Measurements from ENCODE around the gene MIDN.

The MIDN gene

GRCh38 chr19:1220976-1221903 lies 27.1 kb upstream of the MIDN start:
- no peak for DNase-seq

DNA sequence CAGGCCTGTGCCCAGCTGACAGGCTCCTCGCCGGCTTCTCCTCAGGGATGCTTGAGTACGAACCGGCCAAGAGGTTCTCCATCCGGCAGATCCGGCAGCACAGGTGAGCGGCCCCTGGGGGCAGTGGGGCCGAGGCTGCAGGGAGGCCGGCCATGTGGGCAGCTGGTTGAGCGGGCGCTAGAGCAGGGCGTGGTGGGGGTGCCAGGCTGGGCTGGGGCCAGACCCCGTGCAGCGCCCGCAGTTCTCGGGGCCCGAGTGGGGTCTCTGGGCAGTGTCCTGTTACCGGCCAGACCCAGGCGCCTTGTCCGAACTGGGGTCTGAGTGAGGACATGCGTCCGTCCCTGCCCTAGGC lies 26.5 kb upstream of the MIDN start:
- DNase-seq, result no peak

DNA sequence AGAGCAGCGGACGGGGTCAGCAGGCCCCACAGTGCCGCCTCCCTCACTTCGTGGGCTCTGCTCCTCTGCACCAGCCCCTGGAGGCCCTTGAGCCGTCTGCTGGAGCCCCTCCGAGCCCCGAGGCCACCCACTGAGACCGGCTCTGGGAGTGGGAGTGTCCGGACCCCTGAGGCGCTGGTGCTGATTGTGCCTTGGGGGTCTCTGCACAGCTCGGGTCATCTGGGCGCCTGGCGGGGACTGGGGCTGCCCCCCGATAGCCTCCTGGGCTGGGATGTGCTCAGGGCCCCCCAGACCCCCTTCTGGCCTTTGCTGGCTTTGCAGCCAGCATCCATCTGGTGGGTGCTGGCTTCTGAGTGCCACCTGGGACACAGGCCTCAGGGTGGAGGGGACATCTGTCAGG lies 26.0 kb upstream of the MIDN start:
- no peak for DNase-seq

DNA sequence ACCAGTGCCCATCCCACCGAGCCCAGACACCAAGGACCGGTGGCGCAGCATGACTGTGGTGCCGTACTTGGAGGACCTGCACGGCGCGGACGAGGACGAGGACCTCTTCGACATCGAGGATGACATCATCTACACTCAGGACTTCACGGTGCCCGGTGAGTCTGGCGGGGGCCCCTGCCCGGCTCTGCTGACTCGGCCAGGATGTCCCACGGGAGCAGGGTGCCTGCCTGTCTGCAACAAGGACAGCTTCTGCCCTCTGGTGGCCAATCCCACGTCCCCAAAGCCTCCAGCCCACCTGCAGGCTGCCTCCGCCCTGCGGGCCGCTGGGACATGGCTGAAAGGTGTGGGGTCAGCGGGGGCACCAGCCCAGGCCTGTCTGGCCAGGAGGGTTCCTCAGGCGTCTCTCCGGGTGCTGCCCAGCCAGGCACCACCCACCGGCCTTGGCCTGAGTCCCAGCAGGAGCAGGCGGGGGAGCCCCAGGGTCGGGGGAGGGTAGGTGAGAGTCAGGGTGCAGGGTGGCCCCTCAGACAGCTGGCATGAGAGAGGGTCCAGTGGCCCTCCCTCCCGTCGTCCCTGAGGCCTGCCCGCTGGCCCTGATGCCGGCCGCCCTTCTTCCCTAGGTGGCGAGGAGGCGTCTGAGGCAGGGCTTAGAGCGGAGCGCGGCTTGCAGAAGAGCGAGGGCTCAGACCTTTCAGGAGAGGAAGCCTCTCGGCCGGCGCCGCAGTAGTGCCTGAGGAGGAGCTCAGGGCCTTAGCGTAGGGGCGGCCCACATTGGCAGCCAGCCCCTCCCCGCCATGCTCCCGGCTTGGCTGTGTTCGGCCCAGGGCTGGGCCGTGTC lies 25.1 kb upstream of the MIDN start:
- DNase-seq, result peak in 1 of 2 experiments; percentile 49

- no peak for DNase-seq
These were observed 24.1 kb upstream of the MIDN start for GRCh38 chr19:1224047-1224825.

GRCh38 chr19:1224847-1225246 lies 23.5 kb upstream of the MIDN start:
- no peak for DNase-seq

DNA sequence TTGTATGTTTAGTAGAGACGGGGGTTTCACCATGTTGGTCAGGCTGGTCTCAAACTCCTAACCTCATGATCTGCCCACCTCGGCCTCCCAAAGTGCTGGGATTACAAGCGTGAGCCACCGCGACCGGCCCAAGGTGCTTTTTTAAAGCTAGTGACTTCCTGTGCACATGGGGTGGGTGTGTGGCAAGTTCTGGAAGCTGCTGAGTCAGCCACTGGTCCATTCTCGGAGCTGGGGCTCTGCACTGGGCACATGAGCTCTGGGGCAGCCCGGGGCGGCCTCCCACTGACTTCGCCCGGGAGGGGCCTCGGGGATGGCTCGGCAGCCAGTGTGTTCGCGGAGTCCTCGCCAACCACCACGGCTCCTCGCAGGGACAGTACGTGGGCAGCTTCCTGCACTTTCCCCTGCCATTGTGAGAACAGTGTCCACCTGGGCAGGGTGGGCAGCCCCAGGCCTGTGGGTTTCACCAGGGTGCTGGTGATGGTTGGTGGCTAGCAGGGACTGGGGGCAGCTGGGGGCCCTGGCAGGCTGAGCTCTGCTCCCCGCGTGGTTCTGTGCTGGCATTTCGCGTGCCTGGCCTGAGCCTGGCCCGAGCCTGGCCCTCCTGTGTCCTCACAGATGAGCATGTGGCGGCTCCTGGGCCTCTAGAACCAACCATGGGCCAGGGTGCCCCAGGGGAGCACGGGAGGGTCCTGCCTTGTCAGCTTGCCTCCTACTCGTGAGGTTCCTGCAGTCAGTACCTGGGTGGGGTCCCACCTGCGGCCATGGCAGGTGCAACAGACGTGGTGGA lies 22.8 kb upstream of the MIDN start:
- DNase-seq, result no peak

GRCh38 chr19:1226227-1226518 lies 22.2 kb upstream of the MIDN start:
- no peak for DNase-seq

GRCh38 chr19:1226522-1227303 lies 21.7 kb upstream of the MIDN start:
- DNase-seq, result no peak

GRCh38 chr19:1227304-1228054 lies 20.9 kb upstream of the MIDN start:
- no peak for DNase-seq

DNA sequence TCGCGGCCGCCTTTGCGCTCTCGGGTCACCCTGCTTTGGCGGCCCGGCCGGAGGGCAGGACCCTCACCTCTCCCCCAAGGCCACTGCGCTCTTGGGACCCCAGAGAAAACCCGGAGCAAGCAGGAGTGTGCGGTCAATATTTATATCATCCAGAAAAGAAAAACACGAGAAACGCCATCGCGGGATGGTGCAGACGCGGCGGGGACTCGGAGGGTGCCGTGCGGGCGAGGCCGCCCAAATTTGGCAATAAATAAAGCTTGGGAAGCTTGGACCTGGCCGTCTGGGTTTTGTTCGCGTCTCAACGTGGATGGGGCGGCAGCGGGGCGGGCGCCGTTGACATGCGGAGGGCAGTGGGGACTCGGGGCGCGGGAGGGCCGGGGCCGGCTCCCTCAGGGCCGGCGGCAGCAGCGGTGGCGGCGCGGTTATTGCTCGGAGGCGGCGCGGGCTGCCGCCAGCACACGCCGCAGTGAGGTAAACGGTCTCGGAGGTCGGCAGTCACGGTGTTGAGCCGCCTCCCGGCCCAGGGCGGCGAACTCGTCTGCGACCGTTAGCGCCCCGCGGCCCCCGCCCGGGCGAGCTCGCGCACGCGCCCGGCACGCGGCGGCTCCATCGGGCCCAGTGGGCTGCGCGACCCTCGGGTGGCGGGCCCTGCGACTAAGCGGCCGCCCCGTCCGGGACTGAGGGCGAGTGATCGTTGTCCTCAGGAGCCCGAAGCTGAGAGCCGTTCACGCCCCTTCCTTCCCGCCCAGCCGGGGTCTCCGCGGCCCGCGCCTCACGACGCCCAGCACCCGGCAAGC lies 20.0 kb upstream of the MIDN start:
- no peak for DNase-seq

DNA sequence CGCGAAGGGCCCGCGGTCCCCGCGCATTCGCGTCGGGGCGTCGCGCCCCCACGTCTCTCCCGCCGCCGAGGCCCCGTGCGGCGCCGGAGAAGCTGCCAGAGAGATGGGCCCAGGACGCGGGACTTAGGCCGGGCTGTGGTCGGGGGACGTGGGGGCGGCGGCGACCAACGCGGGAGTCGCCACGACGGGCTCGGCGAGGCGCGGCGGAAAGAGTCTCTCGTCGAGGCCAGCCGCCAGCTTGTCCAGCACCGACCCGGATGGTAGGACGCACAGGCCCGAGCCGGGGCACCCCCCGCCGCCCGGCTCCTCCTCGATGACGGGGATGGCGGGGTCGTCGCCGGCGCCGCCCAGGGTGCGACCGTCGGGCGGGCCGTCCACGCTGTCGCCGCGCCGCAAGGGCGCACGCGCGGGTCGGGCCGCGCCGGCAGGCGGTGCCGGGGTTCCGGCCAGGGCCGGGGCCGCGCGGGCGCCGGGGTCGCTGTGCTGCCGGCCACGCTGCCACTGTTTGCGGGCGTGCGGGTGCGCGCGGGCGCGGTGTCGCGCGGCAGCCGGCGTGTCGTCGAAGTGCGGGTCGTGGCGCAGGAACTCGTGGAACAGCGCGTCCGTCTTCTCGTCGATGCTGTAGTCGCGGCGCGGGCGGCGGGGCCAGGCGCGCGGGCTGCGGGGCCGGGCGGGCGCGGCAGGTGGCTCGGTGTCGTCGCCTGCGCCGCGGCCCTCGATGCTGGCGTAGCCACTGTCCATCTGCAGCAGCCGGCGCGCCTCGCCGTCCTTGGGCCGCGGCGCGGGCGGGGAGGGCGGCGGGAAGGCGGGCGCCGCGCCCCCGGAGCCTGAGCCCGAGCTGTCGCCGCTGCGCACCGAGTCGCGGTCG lies 19.1 kb upstream of the MIDN start:
- DNase-seq, result no peak

DNA sequence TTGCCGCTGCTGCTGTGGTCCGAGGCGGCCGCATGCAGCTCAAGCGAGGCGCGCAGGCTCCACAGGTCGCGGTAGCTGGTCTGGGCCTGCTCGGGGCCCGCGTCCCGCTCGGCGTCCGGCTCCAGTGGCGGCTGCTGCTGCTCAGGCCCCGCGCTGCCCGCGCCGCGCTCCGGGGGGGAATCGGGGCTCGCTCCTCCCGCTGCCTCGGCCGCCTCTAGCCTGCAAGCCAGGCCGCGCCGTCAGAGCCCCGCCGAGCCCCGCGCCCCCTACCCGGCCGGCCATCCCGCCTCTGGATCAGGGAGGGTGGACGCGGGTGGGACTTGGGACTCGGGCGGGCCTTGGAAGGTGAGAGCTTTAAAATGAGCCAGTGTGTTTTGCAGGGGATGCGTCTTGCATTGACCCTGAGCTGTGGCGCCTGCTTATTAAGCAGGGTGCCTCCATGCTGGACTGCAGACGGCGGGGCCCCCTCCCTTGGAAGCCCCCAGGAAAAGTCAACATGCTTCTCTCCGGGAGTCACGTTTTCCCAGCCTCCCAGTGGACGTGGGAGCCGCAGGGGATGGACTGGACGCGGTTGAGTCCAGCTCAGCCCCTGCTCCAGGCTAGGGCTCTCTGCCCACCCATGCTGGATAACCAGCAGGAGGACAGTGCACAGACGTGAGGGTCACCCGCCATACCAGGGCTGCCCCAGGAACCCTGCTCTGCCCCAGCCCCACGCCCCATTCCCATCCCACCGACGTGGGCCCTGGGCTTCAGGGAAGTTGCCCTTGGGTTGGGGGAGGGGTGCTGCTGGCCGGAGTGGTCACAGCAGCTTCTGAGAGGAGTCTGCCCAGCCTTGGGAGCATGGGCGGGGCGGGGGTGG lies 18.2 kb upstream of the MIDN start:
- no peak for DNase-seq

GRCh38 chr19:1230783-1231489 lies 17.4 kb upstream of the MIDN start:
- no peak for DNase-seq

DNA sequence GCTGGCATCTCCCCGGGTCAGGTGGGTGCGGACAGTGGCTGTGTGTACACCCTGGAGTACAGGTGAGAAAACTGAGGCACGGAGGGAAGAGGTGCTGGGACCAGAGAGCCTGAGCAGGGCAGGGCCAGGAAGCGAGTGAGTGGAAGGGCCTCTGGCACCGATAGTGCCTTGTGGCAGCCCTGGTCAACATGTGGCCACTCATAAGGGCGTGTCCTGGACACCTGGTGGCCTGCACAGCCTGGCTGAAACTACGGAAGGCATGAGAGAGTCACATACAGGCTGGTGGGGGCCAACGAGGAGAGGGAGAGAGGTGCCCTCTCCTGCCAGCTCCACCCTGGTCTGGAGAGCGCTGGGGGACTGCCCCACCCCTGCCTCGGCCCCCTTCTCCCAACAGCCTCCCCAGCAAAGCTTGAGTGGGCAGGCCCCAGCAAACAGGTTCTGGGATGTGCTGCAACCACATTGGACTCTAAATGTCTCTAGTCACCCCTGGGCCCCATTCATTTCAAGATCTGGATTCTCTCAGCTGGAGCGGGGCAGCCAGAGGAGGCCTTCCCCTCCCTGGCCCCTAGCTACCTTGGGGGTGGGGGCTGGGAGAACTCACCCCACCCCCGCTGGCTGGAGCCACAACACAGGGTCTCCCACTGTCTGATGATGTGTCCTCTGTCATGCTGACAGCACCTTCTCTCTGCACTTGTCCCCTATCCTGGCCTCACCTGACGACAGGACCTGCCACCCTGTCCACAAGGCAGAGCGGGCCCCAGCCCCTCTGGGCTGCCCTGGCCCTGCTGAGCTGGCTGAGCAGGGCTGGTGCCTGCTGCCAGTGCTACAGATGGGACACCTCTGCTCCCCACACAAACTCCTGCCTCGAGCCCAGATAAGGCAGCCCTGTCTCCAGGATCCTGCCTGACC lies 16.4 kb upstream of the MIDN start:
- no peak for DNase-seq

DNA sequence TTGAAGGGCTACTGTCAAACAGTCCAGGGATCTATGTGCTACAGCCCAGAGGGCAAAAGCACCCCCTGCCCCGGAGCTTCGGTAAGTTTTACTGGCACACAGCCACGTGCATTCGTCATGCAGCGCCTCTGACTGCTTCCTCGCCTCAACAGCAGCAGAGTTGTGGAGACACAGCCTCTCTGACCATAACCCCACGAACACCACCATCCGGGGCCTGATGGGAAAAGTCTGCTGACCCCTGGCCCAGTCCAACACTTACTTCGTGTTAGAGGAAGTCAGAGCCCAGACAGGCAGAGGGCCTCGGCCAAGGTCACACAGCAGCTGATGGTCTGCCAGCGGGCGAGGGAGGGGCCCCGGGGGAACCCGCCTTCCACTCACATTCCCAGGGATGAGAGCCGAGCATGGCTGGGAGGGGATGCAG lies 15.7 kb upstream of the MIDN start:
- no peak for DNase-seq

All from activated CD4-positive, alpha-beta T cell treated with anti-CD3 and anti-CD28 coated beads, Interleukin-2, amount 50 U/mL, for 48 hours (primary cell).